HL-60/S4 (cell line): ENCODE measurements around the gene ITPR1.

ENCODE experiments used
- in situ Hi-C: fragments of 300-500 bp; cut with MboI; formaldehyde crosslinking; loops from 2 replicates; pipeline ENCODE4 v1.14.3; 2022; ENCODE audit warnings: low sequenced_read_pairs

Gene ITPR1

GRCh38 chr3:4633078-4634004 is 140.2 kb downstream of the ITPR1 start:
- in situ Hi-C loops, result loop anchor here (10.0 kb wide), 2 partner anchors 109 to 289 kb away; no protein-coding TSS in a partner anchor

GRCh38 chr3:4634894-4635293 is 141.7 kb downstream of the ITPR1 start:
- in situ Hi-C loops, result loop anchor here (10.0 kb wide), 2 partner anchors 110 to 290 kb away; no protein-coding TSS in a partner anchor

GRCh38 chr3:4637265-4637664 is 144.1 kb downstream of the ITPR1 start:
- in situ Hi-C loops, result loop anchor here (10.0 kb wide), 2 partner anchors 112 to 292 kb away; no protein-coding TSS in a partner anchor

GRCh38 chr3:4641863-4642563 is 148.9 kb downstream of the ITPR1 start:
- in situ Hi-C loops, result no loop called here

- in situ Hi-C loops, result no loop called here
Measured at GRCh38 chr3:4642611-4643010, 149.5 kb downstream of the ITPR1 start.

GRCh38 chr3:4643904-4644547 is 150.9 kb downstream of the ITPR1 start:
- in situ Hi-C loops, result no loop called here

GRCh38 chr3:4644951-4645350 is 151.8 kb downstream of the ITPR1 start:
- in situ Hi-C loops, result no loop called here

GRCh38 chr3:4645468-4645867 is 152.3 kb downstream of the ITPR1 start:
- in situ Hi-C loops, result no loop called here

GRCh38 chr3:4647411-4647810 is 154.3 kb downstream of the ITPR1 start:
- in situ Hi-C loops, result no loop called here

GRCh38 chr3:4655145-4656045 is 162.2 kb downstream of the ITPR1 start:
- in situ Hi-C loops, result no loop called here

- in situ Hi-C loops, result no loop called here
Measured at GRCh38 chr3:4656059-4656458, 162.9 kb downstream of the ITPR1 start.

- in situ Hi-C loops, result no loop called here
Measured at GRCh38 chr3:4656626-4657328, 163.6 kb downstream of the ITPR1 start.

- in situ Hi-C loops, result no loop called here
Measured at GRCh38 chr3:4660936-4661335, 167.8 kb downstream of the ITPR1 start.

- in situ Hi-C loops, result no loop called here
Measured at GRCh38 chr3:4664412-4664811, 171.3 kb downstream of the ITPR1 start.

GRCh38 chr3:4665197-4665596 is 172.0 kb downstream of the ITPR1 start:
- in situ Hi-C loops, result no loop called here

GRCh38 chr3:4666071-4666470 is 172.9 kb downstream of the ITPR1 start:
- in situ Hi-C loops, result no loop called here

- in situ Hi-C loops, result no loop called here
Measured at GRCh38 chr3:4670352-4670751, 177.2 kb downstream of the ITPR1 start.

- in situ Hi-C loops, result no loop called here
Measured at GRCh38 chr3:4672725-4673275, 179.7 kb downstream of the ITPR1 start.

- in situ Hi-C loops, result no loop called here
Measured at GRCh38 chr3:4674216-4674615, 181.1 kb downstream of the ITPR1 start.
